IMR-90 (cell line): ENCODE data around the gene ANAPC7. TPM values are rescaled to one million over a fixed set of nuclear protein-coding genes. Genes with fewer than 3 reads are reported as not detected.
"Not testable (repeated sequence)": the region's sequence is repeated elsewhere in the genome, so short reads cannot be mapped to it uniquely, and the experiment has no call there.

Source experiments
- ATAC-seq: fragments of 200-7000 bp; cut with Tn5 transposase; 2 replicates; pipeline ENCODE4 v1.9.1; 2020; ENCODE audit warnings: low read depth, mild to moderate bottlenecking, moderate library complexity
- BruUV-seq: library from RNA; stranded (reverse); fragments of 400-500 nt; replicated peaks from 2 replicates; lab custom pipeline; 2021; lab: Mats Ljungman, UMichigan
- CTCF ChIA-PET: fragments of 300-600 bp; formaldehyde crosslinking; extraction: SDS; loops from one replicate; lab custom pipeline; 2021; ENCODE audit warnings: antibody characterized with exemption; lab: Yijun Ruan, JAX
- POLR2A ChIA-PET: fragments of 300-600 bp; sonication (Branson Sonifier 250); formaldehyde crosslinking; loops from one replicate; lab custom pipeline; 2022; ENCODE audit warnings: antibody characterized with exemption; ENCODE audit not compliant: unreplicated experiment; lab: Charles Lee
- DNase-seq: peaks from one replicate; pipeline ENCODE4 v3.0.0; 2013
- H2AFZ ChIP-seq: replicated peaks from 2 replicates; pipeline ENCODE3; 2013; ENCODE audit warnings: low read length, mild to moderate bottlenecking; ENCODE audit not compliant: poor library complexity
- H2AK5ac ChIP-seq: 2 replicates; pipeline ENCODE4 v1.6.1; 2013; ENCODE audit warnings: low read depth, low read length, inconsistent platforms
- H2AK9ac ChIP-seq: replicated peaks from 2 replicates; pipeline ENCODE3; 2013; ENCODE audit warnings: mild to moderate bottlenecking, low read depth, low read length, moderate library complexity; ENCODE audit not compliant: poor library complexity
- H2BK120ac ChIP-seq: 2 replicates; pipeline ENCODE4 v1.6.1; 2013; ENCODE audit warnings: low read depth, low read length, inconsistent platforms
- H2BK15ac ChIP-seq: 3 replicates; pipeline ENCODE4 v1.6.1; 2013; ENCODE audit warnings: low read depth, low read length, inconsistent platforms
- H2BK20ac ChIP-seq: 2 replicates; pipeline ENCODE4 v1.6.1; 2013; ENCODE audit warnings: low read depth, mild to moderate bottlenecking, inconsistent platforms, low read length, moderate library complexity
- H2BK5ac ChIP-seq: 2 replicates; pipeline ENCODE4 v1.6.1; 2013; ENCODE audit warnings: mild to moderate bottlenecking, low read depth, low read length, inconsistent platforms; ENCODE audit not compliant: poor library complexity, severe bottlenecking
- H3K14ac ChIP-seq: replicated peaks from 2 replicates; pipeline ENCODE4 v1.6.1; 2013; ENCODE audit warnings: low read depth, low read length, inconsistent platforms
- H3K18ac ChIP-seq: 2 replicates; pipeline ENCODE4 v1.6.1; 2013; ENCODE audit warnings: low read depth, low read length, control low read depth
- H3K23ac ChIP-seq: 2 replicates; pipeline ENCODE4 v1.6.1; 2013; ENCODE audit warnings: low read depth, low read length, inconsistent platforms
- H3K27ac ChIP-seq: 2 replicates; pipeline ENCODE4 v1.5.1; 2013; ENCODE audit warnings: mild to moderate bottlenecking, control low read depth, low read length; ENCODE audit not compliant: insufficient read depth
- H3K27me3 ChIP-seq: 2 replicates; pipeline ENCODE4 v1.6.1; 2013; ENCODE audit warnings: low read length; ENCODE audit not compliant: control insufficient read depth, insufficient read depth
- H3K36me3 ChIP-seq: 2 replicates; pipeline ENCODE4 v1.6.1; 2013; ENCODE audit warnings: low read length, mixed read lengths; ENCODE audit not compliant: control insufficient read depth, insufficient read depth
- H3K4ac ChIP-seq: 2 replicates; pipeline ENCODE4 v1.6.1; 2013; ENCODE audit warnings: low read depth, low read length, inconsistent platforms
- H3K4me1 ChIP-seq: 2 replicates; pipeline ENCODE4 v1.6.1; 2013; ENCODE audit warnings: low read length, mixed read lengths; ENCODE audit not compliant: control insufficient read depth, insufficient read depth
- H3K4me2 ChIP-seq: 2 replicates; pipeline ENCODE4 v1.6.1; 2013; ENCODE audit warnings: low read depth, mild to moderate bottlenecking, control low read depth, low read length, moderate library complexity
- H3K4me3 ChIP-seq: 2 replicates; pipeline ENCODE4 v1.5.1; 2013; ENCODE audit warnings: low read depth, mild to moderate bottlenecking, control low read depth, low read length, moderate library complexity; ENCODE audit not compliant: insufficient read depth
- H3K56ac ChIP-seq: 2 replicates; pipeline ENCODE4 v1.6.1; 2013; ENCODE audit warnings: low read length, inconsistent platforms; ENCODE audit not compliant: insufficient read depth; ENCODE audit errors: extremely low read depth
- H3K79me1 ChIP-seq, 2 experiments: 2 replicates each; pipeline ENCODE4 v1.6.1; 2013; ENCODE audit warnings: low read length in 2 of 2, inconsistent platforms in 1 of 2, low read depth in 1 of 2
- H3K9ac ChIP-seq: 2 replicates; pipeline ENCODE4 v1.6.1; 2013; ENCODE audit warnings: low read depth, low read length, control low read depth
- H3K9me1 ChIP-seq: 2 replicates; pipeline ENCODE4 v1.6.1; 2013; ENCODE audit warnings: low read length, inconsistent platforms; ENCODE audit not compliant: insufficient read depth
- H3K9me3 ChIP-seq: 2 replicates; pipeline ENCODE4 v1.6.1; 2013; ENCODE audit warnings: low read length; ENCODE audit not compliant: control insufficient read depth, insufficient read depth
- H4K20me1 ChIP-seq: 2 replicates; pipeline ENCODE4 v1.6.1; 2013; ENCODE audit warnings: low read length, inconsistent platforms; ENCODE audit not compliant: insufficient read depth
- H4K5ac ChIP-seq: 2 replicates; pipeline ENCODE4 v1.6.1; 2013; ENCODE audit warnings: mild to moderate bottlenecking, low read depth, low read length, control low read depth
- H4K8ac ChIP-seq, 2 experiments: 2 replicates each; pipeline ENCODE4 v1.6.1; 2013; ENCODE audit warnings: low read depth in 2 of 2, low read length in 2 of 2, control low read depth in 1 of 2, inconsistent platforms in 1 of 2
- H4K91ac ChIP-seq: 2 replicates; pipeline ENCODE4 v1.6.1; 2013; ENCODE audit warnings: low read depth, low read length, inconsistent platforms; ENCODE audit not compliant: insufficient read depth
- WGBS, 2 experiments: methylation state at CpG; one replicate each; pipeline versions ENCODE4 v1.1.5 to v1.1.7; 2013; ENCODE audit warnings: missing lambda C conversion rate in 2 of 2; ENCODE audit not compliant: insufficient read length in 1 of 2; ENCODE audit errors: extremely low coverage in 2 of 2; 5-methylcytosine and 5-hydroxymethylcytosine counted together
- dilution Hi-C: fragments of 300-500 bp; cut with HindIII; formaldehyde crosslinking; loops from one replicate; pipeline ENCODE4 v1.14.3; 2018; ENCODE audit warnings: low sequenced_read_pairs; ENCODE audit not compliant: unreplicated experiment
- in situ Hi-C: fragments of 300-500 bp; cut with MboI; formaldehyde crosslinking; loops from 3 replicates; pipeline ENCODE4 v1.14.3; 2019; ENCODE audit warnings: low sequenced_read_pairs, inconsistent platforms, mixed read lengths
- intact Hi-C: fragments of 100-400 bp; cut with micrococcal nuclease; formaldehyde crosslinking; loops from 2 replicates; pipeline ENCODE4 v1.10.0; 2022
- polyA plus RNA-seq, 3 experiments: library from polyadenylated mRNA; depleted of rRNA; stranded (reverse); fragments of >200 nt; gene quantifications; 2 replicates each; pipeline ENCODE4 v1.2.3, GENCODE V29; 2012; ENCODE audit warnings: low replicate concordance in 1 of 3
- total RNA-seq: library from RNA; depleted of rRNA; stranded (reverse); fragments of >200 nt; gene quantifications from 2 replicates; pipeline ENCODE4 v1.2.3, GENCODE V29; 2012

The ANAPC7 gene
- total and polyA plus RNA-seq, 2 of the 4 experiments (the other 2 are of a cell fraction): 46.4 to 57.9 TPM

DNA sequence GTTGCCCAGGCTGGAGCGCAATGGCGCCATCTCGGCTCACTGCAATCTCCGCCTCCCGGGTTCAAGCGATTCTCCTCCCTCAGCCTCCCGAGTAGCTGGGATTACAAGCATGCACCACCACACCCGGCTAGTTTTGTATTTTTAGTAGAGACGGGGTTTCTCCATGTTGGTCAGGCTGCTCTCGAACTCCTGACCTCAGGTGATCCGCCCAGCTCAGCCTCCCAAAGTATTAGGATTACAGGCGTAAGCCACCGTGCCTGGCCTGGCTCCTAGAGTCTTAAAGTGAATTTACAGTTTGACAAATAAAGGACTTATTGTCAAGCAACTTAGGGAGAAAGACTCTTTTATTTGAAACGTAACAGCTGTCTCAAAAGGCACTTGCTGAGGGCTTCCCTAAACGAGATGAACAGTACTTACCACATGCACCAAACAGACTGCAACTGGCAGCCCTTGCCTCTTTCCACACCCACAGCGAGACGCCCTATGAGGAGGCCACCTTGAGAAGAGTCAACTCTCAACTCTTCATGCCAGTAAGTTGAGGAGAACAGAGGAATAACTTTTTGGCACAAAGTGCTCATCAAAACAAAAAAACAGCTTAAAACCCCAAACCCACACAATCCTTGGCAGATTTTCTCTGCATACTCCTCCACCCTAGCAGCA lies 25.2 kb downstream of the ANAPC7 start:
- not testable (repeated sequence) for BruUV-seq, H3K9ac ChIP-seq

More for the DNA sequence above, 25.2 kb downstream of the ANAPC7 start:
- H4K20me1 ChIP-seq, H3K9me1 ChIP-seq, H2AK9ac ChIP-seq, H3K27ac ChIP-seq, H2BK15ac ChIP-seq, H3K4ac ChIP-seq, H2AFZ ChIP-seq, POLR2A ChIA-PET, intact Hi-C loops, H3K4me1 ChIP-seq, H3K4me3 ChIP-seq, H3K56ac ChIP-seq, H3K23ac ChIP-seq, in situ Hi-C loops, H4K5ac ChIP-seq, H4K8ac ChIP-seq, H3K27me3 ChIP-seq, H2BK20ac ChIP-seq, DNase-seq, ATAC-seq, dilution Hi-C loops, H2AK5ac ChIP-seq, H3K9me3 ChIP-seq, H4K91ac ChIP-seq, CTCF ChIA-PET, H2BK5ac ChIP-seq, H3K14ac ChIP-seq, H3K18ac ChIP-seq, H2BK120ac ChIP-seq, H3K4me2 ChIP-seq: not testable (repeated sequence)
- WGBS, 2 experiments: 20% methylated on average over 1 of the region's 17 CpGs; no CpG with 5 or more reads in 1 of the 2 experiments
- peaks cover 63% of the 10 kb centered on the region for H3K36me3 ChIP-seq
- H3K79me1 ChIP-seq: peaks cover 19 to 33% of the 10 kb centered on the region in 2 experiments
